Suppressor macrophage treated with lipopolysaccharide for 1 hour (primary cell): ENCODE results near the gene CCL24.
"Not testable (repeated sequence)": the region's sequence is repeated elsewhere in the genome, so short reads cannot be mapped to it uniquely, and the experiment has no call there.

Experiments
- DNase-seq, 3 donors: peaks; one replicate each; pipeline ENCODE4 v3.0.0-alpha.2; 2020 to 2022

Gene CCL24

GRCh38 chr7:75779516-75779915 lies 34.1 kb downstream of the CCL24 start:
- not testable (repeated sequence) for DNase-seq

DNA sequence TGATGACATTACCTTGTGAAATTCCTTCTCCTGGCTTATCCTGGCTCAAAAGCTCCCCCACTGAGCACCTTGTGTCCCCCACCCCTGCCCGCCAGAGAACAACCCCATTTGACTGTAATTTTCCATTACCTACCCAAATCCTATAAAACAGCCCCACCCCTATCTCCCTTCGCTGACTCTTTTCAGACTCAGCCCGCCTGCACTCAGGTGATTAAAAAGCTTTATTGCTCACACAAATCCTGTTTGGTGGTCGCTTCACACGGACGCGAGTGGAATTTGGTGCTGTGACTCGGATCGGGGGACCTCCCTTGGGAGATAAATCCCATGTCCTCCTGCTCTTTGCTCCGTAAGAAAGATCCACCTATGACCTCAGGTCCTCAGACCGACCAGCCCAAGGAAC lies 34.6 kb downstream of the CCL24 start:
- DNase-seq = not testable (repeated sequence)

GRCh38 chr7:75776295-75776971 lies 37.2 kb downstream of the CCL24 start:
- DNase-seq = peak in 2 of 3 donors; percentile 40 to 55

DNA sequence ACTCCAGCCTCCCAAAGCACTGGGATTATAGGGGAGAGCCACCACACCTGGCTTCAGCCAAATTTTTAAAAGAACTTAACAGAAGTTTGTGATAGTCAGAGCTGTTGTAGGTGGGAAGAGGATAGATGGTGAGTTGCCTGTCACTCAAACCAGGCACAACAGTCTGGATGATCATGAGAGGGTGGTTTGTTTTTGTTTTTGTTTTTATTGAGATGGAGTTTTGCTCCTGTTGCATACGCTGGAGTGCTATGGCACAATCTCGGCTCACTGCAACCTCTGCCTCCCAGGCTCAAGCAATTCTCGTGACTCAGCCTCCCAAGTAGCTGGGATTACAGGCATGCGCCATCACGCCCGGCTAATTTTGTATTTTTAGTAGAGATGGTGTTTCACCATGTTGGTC lies 39.6 kb downstream of the CCL24 start:
- DNase-seq = not testable (repeated sequence)

DNA sequence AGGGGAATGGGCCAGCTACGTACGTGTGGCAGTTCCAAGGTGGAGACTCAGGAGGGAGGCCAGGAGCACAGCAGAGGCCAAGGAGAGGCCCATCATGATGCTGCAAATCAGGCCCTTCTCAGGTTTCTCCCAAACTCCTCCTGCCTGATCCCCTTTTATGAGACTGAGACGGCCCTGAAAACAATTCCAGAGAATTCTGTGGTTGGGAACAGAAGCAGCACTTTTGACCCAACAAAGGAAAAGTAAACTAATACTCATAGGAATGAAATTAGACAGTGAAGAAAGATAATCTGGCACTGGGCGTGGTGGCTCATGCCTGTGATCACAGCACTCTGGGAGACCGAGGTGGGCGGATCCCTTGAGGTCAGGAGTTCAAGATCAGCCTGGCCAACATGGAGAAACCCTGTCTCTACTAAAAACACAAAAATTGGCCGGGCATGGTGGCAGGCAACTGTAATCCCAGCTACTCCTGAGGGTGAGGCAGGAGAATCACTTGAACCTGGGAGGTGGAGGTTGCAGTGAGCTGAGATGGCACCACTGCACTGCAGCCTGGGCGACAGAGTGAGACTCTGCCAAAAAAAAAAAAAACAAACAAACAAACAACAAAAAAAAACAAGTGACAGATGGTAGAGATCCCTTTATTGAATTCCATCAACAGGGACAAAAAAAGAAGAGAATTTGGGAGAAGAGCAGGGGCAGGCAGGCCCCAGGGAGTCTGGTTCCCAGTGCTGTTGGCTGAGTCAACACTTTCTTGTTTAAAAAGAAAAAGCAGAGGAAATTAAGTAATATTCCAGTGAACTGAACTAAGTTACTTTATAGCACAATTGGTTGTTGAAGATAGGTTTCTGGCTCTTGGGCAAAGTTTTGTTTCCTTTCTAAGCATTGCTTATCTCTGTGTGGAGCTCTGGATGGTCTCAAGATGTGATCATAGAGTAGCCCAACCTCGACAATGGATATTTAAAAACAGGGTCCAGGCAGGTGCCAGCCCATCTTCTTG lies 41.2 kb downstream of the CCL24 start, which contains the start of gene CCL26:
Gene CCL26, minus strand, starts transcription at position 131 of the 997 bp plus-strand sequence. Its CDS starts 35 bp downstream, at position 96.
- peak in 1 of 3 donors; percentile 15 for DNase-seq

- peak in 2 of 3 donors; percentile 14 to 41 for DNase-seq
These were observed 42.4 kb downstream of the CCL24 start for GRCh38 chr7:75771224-75771623.

GRCh38 chr7:75762350-75762917 lies 51.2 kb downstream of the CCL24 start:
- peak; percentile 53 to 78 (median 72) for DNase-seq

- not testable (repeated sequence) for DNase-seq
These were observed 51.8 kb downstream of the CCL24 start for GRCh38 chr7:75761801-75762200.
